GM20431 (cell line): ENCODE data around the gene MAPKAP1.

Experiments
- in situ Hi-C: fragments of 300-500 bp; cut with MseI, MboI; formaldehyde crosslinking; loops from one replicate; pipeline ENCODE4 v1.15.0; 2020; ENCODE audit warnings: low sequenced_read_pairs; ENCODE audit not compliant: unreplicated experiment

The MAPKAP1 gene

GRCh38 chr9:125681086-125681622 lies 25.9 kb downstream of the MAPKAP1 start:
- in situ Hi-C loops = no loop called here

- in situ Hi-C loops = no loop called here
These were observed 26.6 kb downstream of the MAPKAP1 start for GRCh38 chr9:125680445-125680844.

GRCh38 chr9:125679597-125680189 lies 27.3 kb downstream of the MAPKAP1 start:
- in situ Hi-C loops = no loop called here

- in situ Hi-C loops = no loop called here
These were observed 31.7 kb downstream of the MAPKAP1 start for GRCh38 chr9:125674981-125675973.

- in situ Hi-C loops = no loop called here
These were observed 34.1 kb downstream of the MAPKAP1 start for GRCh38 chr9:125672876-125673275.

- in situ Hi-C loops = no loop called here
These were observed 43.9 kb downstream of the MAPKAP1 start for GRCh38 chr9:125663127-125663526.

GRCh38 chr9:125660557-125660956 lies 46.5 kb downstream of the MAPKAP1 start:
- in situ Hi-C loops = no loop called here

- in situ Hi-C loops = no loop called here
These were observed 47.1 kb downstream of the MAPKAP1 start for GRCh38 chr9:125659954-125660353.

- in situ Hi-C loops = no loop called here
These were observed 47.7 kb downstream of the MAPKAP1 start for GRCh38 chr9:125659201-125659840.

- in situ Hi-C loops = no loop called here
These were observed 50.4 kb downstream of the MAPKAP1 start for GRCh38 chr9:125656560-125656959.

GRCh38 chr9:125655691-125656410 lies 51.2 kb downstream of the MAPKAP1 start:
- in situ Hi-C loops = no loop called here

GRCh38 chr9:125655066-125655633 lies 51.9 kb downstream of the MAPKAP1 start:
- in situ Hi-C loops = no loop called here

GRCh38 chr9:125654121-125654520 lies 52.9 kb downstream of the MAPKAP1 start:
- in situ Hi-C loops = no loop called here

GRCh38 chr9:125653325-125653724 lies 53.7 kb downstream of the MAPKAP1 start:
- in situ Hi-C loops = no loop called here

GRCh38 chr9:125652759-125653158 lies 54.2 kb downstream of the MAPKAP1 start:
- in situ Hi-C loops = no loop called here

GRCh38 chr9:125652233-125652594 lies 54.8 kb downstream of the MAPKAP1 start:
- in situ Hi-C loops = no loop called here

- in situ Hi-C loops = no loop called here
These were observed 55.3 kb downstream of the MAPKAP1 start for GRCh38 chr9:125651576-125652232.

GRCh38 chr9:125650271-125650737 lies 56.7 kb downstream of the MAPKAP1 start:
- in situ Hi-C loops = no loop called here

- in situ Hi-C loops = no loop called here
These were observed 57.2 kb downstream of the MAPKAP1 start for GRCh38 chr9:125649826-125650225.
